ENCODE measurements around the gene MAPK11. TPM values are rescaled to one million over a fixed set of nuclear protein-coding genes. Genes with fewer than 3 reads are reported as not detected.

MAPK11 gene
- total RNA-seq, 4 donors from 2014 or later = 2.4 to 5.7 (median 3.5) TPM

- H3K9me3 ChIP-seq = no peaks in the 10 kb centered on the region
- no peaks in the 10 kb centered on the region for H3K27me3 ChIP-seq
- H3K27ac ChIP-seq = peak overlapping the region; percentile 94 to 97 (median 96)
- no peaks in the 10 kb centered on the region for H3K36me3 ChIP-seq
- WGBS, 2 donors = 17 to 22% methylated on average over 2 to 11 of the region's 22 CpGs
- intact Hi-C loops (cut with DNase I) = no loop called here
- no peak for TF ChIP-seq POLR2A (IDR thresholded peaks at IDR 0.05)
- TF ChIP-seq CTCF (IDR thresholded peaks at IDR 0.05) = no peak
- no peak for DNase-seq
- H3K4me3 ChIP-seq = peak overlapping the region; percentile 61 to 96 (median 92)
- peaks cover 66 to 92% (median 72%) of the 10 kb centered on the region in 3 donors for H3K4me1 ChIP-seq
These were observed 34.6 kb upstream of the MAPK11 start for GRCh38 chr22:50304528-50305392.

DNA sequence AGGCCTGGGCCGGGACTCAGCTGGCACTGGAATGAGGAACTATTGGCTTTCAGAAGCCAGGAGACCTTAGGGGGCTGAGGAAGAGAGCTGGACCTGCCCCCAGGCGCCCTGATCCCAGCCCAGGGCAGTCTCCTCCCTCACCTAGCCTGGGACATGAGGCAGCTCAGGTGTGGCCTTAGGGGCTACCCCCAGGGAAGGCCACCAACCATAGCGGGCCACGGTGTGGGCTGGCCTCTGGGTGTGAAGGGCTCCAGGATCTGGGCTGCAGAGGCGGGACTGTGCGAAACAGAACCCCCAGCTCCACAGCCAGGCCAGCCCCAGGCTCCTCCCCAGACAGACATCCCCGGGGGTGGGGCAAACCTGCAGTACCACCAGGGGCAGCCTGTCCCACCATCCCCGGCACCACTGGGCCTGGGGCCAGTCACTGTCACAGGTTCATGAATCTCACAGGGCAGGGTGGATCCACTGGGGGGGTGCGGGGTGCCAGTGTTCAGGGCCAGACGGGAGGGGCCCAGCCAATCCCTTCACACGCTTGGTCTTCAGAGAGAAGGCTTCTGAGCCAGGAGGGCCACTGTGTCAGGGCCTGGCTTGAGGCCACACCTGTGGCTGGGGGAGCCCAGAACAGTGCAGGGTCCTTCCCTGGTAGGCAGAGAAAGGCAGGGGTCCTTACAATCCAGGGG lies 33.8 kb upstream of the MAPK11 start:
- no peak for DNase-seq
- intact Hi-C loops (cut with DNase I) = no loop called here
- H3K4me3 ChIP-seq = peak overlapping the region; percentile 20 to 96 (median 78)
- peak overlapping the region; percentile 94 to 97 (median 96) for H3K27ac ChIP-seq
- H3K27me3 ChIP-seq = no peaks in the 10 kb centered on the region
- H3K36me3 ChIP-seq = no peaks in the 10 kb centered on the region
- WGBS, 2 donors = 18% methylated on average over 2 of the region's 11 CpGs; no CpG with 5 or more reads in 1 of the 2 donors
- H3K4me1 ChIP-seq = peaks cover 73 to 92% (median 73%) of the 10 kb centered on the region in 3 donors
- no peak for TF ChIP-seq POLR2A (IDR thresholded peaks at IDR 0.05)
- TF ChIP-seq CTCF (IDR thresholded peaks at IDR 0.05) = peak in 1 of 6 experiments; percentile 19
- no peaks in the 10 kb centered on the region for H3K9me3 ChIP-seq

- Histone ChIP-seq H3K27me3 (no peaks in the 10 kb centered on the region), H3K36me3 (no peaks in the 10 kb centered on the region), H3K4me3 (peak overlapping the region; percentile 20 to 96 (median 78)), H3K27ac (peak overlapping the region; percentile 94 to 97 (median 96)), H3K4me1 (peaks cover 73 to 92% (median 78%) of the 10 kb centered on the region in 3 donors), H3K9me3 (no peaks in the 10 kb centered on the region)
- intact Hi-C loops (cut with DNase I) = no loop called here
- TF ChIP-seq POLR2A (IDR thresholded peaks at IDR 0.05) (no peak), CTCF (IDR thresholded peaks at IDR 0.05) (no peak)
- WGBS, 2 donors = 20 to 33% methylated on average over 1 to 3 of the region's 7 CpGs
- no peak for DNase-seq
These were observed 33.3 kb upstream of the MAPK11 start for GRCh38 chr22:50303515-50303847.

DNA sequence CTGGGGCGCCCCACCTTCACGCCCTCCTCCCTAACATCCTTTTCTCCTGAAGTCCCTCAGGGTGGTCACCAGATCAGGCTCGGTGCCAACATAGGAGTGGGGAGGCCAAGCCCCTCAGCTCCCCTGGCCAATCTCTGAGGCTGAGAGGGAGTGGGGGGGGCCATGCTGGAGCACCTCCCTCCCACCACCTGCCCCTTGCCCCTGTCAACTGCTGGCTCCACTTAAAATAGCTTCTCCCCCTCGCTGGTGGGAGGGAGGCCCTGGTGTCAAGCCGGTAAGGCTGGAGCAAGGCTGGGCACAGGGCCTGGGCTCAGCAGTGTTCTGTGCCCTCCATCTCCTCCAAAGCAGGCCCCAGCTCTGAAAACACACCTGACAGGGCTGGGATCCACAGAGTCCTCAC lies 32.4 kb upstream of the MAPK11 start:
- no peak for TF ChIP-seq POLR2A (IDR thresholded peaks at IDR 0.05)
- no peak for TF ChIP-seq CTCF (IDR thresholded peaks at IDR 0.05)
- no peak for DNase-seq
- H3K4me1 ChIP-seq = peaks cover 75 to 93% (median 88%) of the 10 kb centered on the region in 3 donors
- no peaks in the 10 kb centered on the region for H3K9me3 ChIP-seq
- no CpG with 5 or more reads among the region's 5 CpGs for WGBS, 2 donors
- H3K27ac ChIP-seq = peak overlapping the region; percentile 94 to 97 (median 96)
- intact Hi-C loops (cut with DNase I) = no loop called here
- H3K27me3 ChIP-seq = no peaks in the 10 kb centered on the region
- H3K36me3 ChIP-seq = no peaks in the 10 kb centered on the region
- H3K4me3 ChIP-seq = peak overlapping the region in 1 of 4 donors; percentile 45

DNA sequence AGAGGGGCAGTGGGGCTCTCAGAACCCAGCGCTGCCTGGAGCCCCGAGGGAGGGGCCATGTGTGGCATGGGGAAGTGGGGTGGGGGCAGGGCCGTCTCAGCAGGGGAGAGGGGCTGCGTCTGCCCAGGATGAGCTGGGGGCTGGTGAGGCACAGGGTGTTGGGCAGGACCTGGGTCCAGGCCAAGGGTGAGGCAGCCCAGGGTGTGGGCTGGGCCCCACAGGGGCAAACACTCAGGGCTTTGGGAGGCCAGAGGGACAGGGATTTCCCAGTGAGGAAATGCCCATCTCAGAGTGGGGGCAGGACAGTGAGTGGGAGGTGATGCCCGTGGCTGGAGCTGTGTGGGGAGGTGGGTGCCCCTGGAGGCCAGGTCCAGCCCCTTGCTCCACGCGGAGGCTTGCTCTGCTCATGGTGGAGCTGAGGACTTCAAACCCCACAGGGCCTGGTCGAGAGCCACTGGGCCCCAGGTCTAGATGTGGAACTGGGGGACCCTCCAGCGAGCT lies 31.9 kb upstream of the MAPK11 start:
- no peak for TF ChIP-seq CTCF (IDR thresholded peaks at IDR 0.05)
- TF ChIP-seq POLR2A (IDR thresholded peaks at IDR 0.05) = no peak
- H3K4me3 ChIP-seq = peak overlapping the region in 3 of 4 donors; percentile 18 to 46 (median 45)
- H3K36me3 ChIP-seq = no peaks in the 10 kb centered on the region
- H3K27ac ChIP-seq = peak overlapping the region; percentile 94 to 97 (median 96)
- H3K4me1 ChIP-seq = peaks cover 80 to 98% (median 92%) of the 10 kb centered on the region in 3 donors
- DNase-seq = no peak
- no peaks in the 10 kb centered on the region for H3K9me3 ChIP-seq
- intact Hi-C loops (cut with DNase I) = no loop called here
- H3K27me3 ChIP-seq = no peaks in the 10 kb centered on the region
- 0 to 41% methylated on average over 3 to 4 of the region's 9 CpGs for WGBS, 2 donors

Measured in esophagus squamous epithelium (tissue), 5 donors.